ENCODE results near the gene KIF1B.

- TF ChIP-seq CTCF (IDR thresholded peaks at IDR 0.05 in 2 of 3, conservative IDR thresholded peaks at IDR 0.05 in 1 of 3; ENCODE audit: insufficient read depth in 2 of 3, low read depth in 1 of 3, low read length in 3 of 3) (no peak), POLR2AphosphoS5 (IDR thresholded peaks at IDR 0.05; ENCODE audit: control insufficient read depth, insufficient read depth, low read depth, low read length) (no peak), SMAD1 (IDR thresholded peaks at IDR 0.05; ENCODE audit: low read depth, low read length, partially characterized antibody) (no peak)
- TF ChIP-seq, protein P1, sequence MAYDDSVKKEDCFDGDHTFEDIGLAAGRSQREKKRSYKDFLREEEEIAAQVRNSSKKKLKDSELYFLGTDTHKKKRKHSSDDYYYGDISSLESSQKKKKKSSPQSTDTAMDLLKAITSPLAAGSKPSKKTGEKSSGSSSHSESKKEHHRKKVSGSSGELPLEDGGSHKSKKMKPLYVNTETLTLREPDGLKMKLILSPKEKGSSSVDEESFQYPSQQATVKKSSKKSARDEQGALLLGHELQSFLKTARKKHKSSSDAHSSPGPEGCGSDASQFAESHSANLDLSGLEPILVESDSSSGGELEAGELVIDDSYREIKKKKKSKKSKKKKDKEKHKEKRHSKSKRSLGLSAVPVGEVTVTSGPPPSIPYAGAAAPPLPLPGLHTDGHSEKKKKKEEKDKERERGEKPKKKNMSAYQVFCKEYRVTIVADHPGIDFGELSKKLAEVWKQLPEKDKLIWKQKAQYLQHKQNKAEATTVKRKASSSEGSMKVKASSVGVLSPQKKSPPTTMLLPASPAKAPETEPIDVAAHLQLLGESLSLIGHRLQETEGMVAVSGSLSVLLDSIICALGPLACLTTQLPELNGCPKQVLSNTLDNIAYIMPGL (CRISPR knock-in tag; IDR thresholded peaks at IDR 0.05) = no peak
- TF ChIP-seq, protein P2, sequence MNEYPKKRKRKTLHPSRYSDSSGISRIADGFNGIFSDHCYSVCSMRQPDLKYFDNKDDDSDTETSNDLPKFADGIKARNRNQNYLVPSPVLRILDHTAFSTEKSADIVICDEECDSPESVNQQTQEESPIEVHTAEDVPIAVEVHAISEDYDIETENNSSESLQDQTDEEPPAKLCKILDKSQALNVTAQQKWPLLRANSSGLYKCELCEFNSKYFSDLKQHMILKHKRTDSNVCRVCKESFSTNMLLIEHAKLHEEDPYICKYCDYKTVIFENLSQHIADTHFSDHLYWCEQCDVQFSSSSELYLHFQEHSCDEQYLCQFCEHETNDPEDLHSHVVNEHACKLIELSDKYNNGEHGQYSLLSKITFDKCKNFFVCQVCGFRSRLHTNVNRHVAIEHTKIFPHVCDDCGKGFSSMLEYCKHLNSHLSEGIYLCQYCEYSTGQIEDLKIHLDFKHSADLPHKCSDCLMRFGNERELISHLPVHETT (CRISPR knock-in tag; conservative IDR thresholded peaks at IDR 0.05 in 1 of 2, IDR thresholded peaks at IDR 0.05 in 1 of 2) = no peak
Observed at GRCh38 chr1:10160907-10161490, 49.4 kb upstream of the KIF1B start.
